A673 (cell line): ENCODE measurements around the gene TNS3. TPM values are rescaled to one million over a fixed set of nuclear protein-coding genes. Genes with fewer than 3 reads are reported as not detected.

Source experiments
- BruUV-seq: library from RNA; stranded (reverse); fragments of 400-500 nt; replicated peaks from 2 replicates; lab custom pipeline; 2021; lab: Mats Ljungman, UMichigan
- CTCF ChIA-PET: fragments of 300-600 bp; sonication (Branson Sonifier 250); formaldehyde crosslinking; loops from one replicate; lab custom pipeline; 2022; ENCODE audit warnings: antibody characterized with exemption; lab: Charles Lee
- POLR2A ChIA-PET: fragments of 300-600 bp; sonication (Branson Sonifier 250); formaldehyde crosslinking; loops from one replicate; lab custom pipeline; 2022; ENCODE audit warnings: antibody characterized with exemption; ENCODE audit not compliant: low non-redundant PET; lab: Charles Lee
- DNase-seq: peaks from one replicate; pipeline ENCODE4 v3.0.0-alpha.2; 2015; ENCODE audit warnings: low spot score
- H3K27ac ChIP-seq: fragments of 200-600 bp; sonication (generic); 2 replicates; pipeline ENCODE4 v1.5.1; 2016; ENCODE audit warnings: mixed run types, low read depth, mild to moderate bottlenecking, mixed read lengths, antibody characterized with exemption, low read length; ENCODE audit not compliant: poor library complexity, severe bottlenecking
- H3K27me3 ChIP-seq: fragments of 200-600 bp; sonication (generic); replicated peaks from 2 replicates; pipeline ENCODE4 v1.6.1; 2017; ENCODE audit warnings: mixed run types, low read depth, mild to moderate bottlenecking, mixed read lengths, antibody characterized with exemption, low read length; ENCODE audit not compliant: insufficient read depth, poor library complexity
- H3K36me3 ChIP-seq: fragments of 200-600 bp; sonication (generic); 2 replicates; pipeline ENCODE4 v1.6.1; 2016; ENCODE audit warnings: mixed run types, mild to moderate bottlenecking, mixed read lengths, antibody characterized with exemption, low read length; ENCODE audit not compliant: insufficient read depth, poor library complexity, severe bottlenecking
- H3K4me1 ChIP-seq: fragments of 200-600 bp; sonication (generic); 2 replicates; pipeline ENCODE4 v1.6.1; 2017; ENCODE audit warnings: mixed run types, mild to moderate bottlenecking, mixed read lengths, antibody characterized with exemption, low read length; ENCODE audit not compliant: insufficient read depth, poor library complexity, severe bottlenecking
- H3K4me3 ChIP-seq: fragments of 200-600 bp; sonication (generic); 2 replicates; pipeline ENCODE4 v1.5.1; 2016; ENCODE audit warnings: low read depth, mixed run types, mild to moderate bottlenecking, mixed read lengths, low read length; ENCODE audit not compliant: poor library complexity, severe bottlenecking
- H3K9me3 ChIP-seq: fragments of 200-600 bp; sonication (generic); 2 replicates; pipeline ENCODE4 v1.6.1; 2016; ENCODE audit warnings: mixed run types, low read depth, mild to moderate bottlenecking, mixed read lengths, antibody characterized with exemption, low read length; ENCODE audit not compliant: poor library complexity, severe bottlenecking
- EZH2 ChIP-seq: fragments of 200-600 bp; sonication (generic); IDR thresholded peaks from 2 replicates; pipeline ENCODE4 v1.6.1; 2017; ENCODE audit warnings: borderline replicate concordance, low read depth, mild to moderate bottlenecking, mixed read lengths, antibody characterized with exemption, low read length; ENCODE audit not compliant: poor library complexity, severe bottlenecking
- intact Hi-C: fragments of 100-400 bp; cut with micrococcal nuclease; formaldehyde crosslinking; loops from one replicate; pipeline ENCODE4 v1.10.0; 2022; ENCODE audit not compliant: unreplicated experiment
- total RNA-seq: library from RNA; stranded (reverse); gene quantifications from 2 replicates; pipeline ENCODE4 v1.2.3, GENCODE V29; 2021
- TF ChIP-seq, protein P1 (sequence below): fragments of 300-800, 200-600 bp; sonication (generic); conservative IDR thresholded peaks from 2 replicates; pipeline ENCODE4 v1.5.1; 2017; ENCODE audit warnings: low read depth, mild to moderate bottlenecking, antibody characterized with exemption, low read length, moderate library complexity, mixed read lengths

The TNS3 gene
- total RNA-seq, 1 experiment from 2014 or later = not detected

DNA sequence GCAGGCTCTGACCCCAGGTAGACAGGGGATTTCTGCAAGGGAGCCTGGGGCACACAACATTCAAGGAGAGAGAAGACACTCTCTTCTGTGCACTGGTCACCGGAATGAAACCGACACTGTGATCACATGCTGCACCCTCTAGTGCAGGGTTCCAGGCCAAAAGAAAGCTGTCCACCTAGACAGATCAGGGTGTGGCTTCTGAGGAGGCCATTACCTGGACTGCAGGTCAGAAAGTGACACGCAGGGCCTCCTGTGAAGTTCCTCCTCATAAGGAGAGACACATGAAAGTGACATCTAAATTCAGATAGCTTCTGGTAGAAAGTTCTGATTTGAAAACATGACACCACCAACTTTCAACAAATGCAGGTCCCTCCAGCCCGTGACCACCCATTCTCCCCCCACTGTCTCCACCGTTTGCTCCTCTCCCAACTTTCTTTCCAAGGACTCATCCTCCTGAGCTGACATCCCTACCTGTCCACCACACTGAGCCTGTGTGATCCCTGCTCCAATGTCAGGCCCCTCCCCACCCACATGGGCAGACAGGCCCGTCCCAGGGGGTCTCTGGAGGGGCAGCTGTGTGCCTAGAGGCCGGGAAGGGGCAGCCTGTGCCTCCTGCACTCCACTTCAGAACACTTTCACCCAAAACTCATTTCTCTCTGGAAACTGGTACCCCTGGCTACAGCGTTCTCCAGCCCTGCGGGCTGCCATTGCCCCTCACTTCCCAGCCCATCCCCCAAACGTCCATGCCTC is 198.0 kb downstream of the TNS3 start:
- no peak for DNase-seq
- CTCF ChIA-PET = no interaction called here
- Histone ChIP-seq H3K27me3 (peaks cover 76% of the 10 kb centered on the region), H3K9me3 (no peaks in the 10 kb centered on the region), H3K36me3 (no peaks in the 10 kb centered on the region), H3K4me1 (no peaks in the 10 kb centered on the region), H3K4me3 (no peak overlapping the region), H3K27ac (no peak overlapping the region)
- intact Hi-C loops = no loop called here
- BruUV-seq = no TSS peak
- TF ChIP-seq EZH2 = no peak
- TF ChIP-seq, protein P1, sequence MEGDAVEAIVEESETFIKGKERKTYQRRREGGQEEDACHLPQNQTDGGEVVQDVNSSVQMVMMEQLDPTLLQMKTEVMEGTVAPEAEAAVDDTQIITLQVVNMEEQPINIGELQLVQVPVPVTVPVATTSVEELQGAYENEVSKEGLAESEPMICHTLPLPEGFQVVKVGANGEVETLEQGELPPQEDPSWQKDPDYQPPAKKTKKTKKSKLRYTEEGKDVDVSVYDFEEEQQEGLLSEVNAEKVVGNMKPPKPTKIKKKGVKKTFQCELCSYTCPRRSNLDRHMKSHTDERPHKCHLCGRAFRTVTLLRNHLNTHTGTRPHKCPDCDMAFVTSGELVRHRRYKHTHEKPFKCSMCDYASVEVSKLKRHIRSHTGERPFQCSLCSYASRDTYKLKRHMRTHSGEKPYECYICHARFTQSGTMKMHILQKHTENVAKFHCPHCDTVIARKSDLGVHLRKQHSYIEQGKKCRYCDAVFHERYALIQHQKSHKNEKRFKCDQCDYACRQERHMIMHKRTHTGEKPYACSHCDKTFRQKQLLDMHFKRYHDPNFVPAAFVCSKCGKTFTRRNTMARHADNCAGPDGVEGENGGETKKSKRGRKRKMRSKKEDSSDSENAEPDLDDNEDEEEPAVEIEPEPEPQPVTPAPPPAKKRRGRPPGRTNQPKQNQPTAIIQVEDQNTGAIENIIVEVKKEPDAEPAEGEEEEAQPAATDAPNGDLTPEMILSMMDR = no peak
- POLR2A ChIA-PET = no interaction called here

DNA sequence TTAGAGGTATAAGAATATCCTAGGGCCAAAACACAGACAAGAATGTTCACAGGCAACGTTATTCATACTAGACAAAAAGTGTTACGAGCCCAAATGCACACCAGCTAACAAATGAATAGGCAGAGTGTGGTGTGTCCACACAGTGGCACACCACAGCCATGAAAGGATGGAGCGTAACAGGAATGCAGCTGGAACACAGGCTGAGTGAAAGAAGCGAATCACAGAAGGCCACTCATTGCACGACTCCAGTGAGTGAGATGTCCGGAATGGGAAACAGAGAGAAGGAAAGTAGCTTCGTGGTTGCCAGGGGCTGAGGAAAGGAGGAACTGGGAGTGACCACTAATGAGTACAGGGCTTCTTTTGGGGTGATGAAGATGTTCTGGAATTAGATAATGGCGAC is 198.8 kb downstream of the TNS3 start:
- no peak overlapping the region for H3K4me3 ChIP-seq
- H3K27me3 ChIP-seq = peaks cover 84% of the 10 kb centered on the region
- no peaks in the 10 kb centered on the region for H3K4me1 ChIP-seq
- DNase-seq = no peak
- POLR2A ChIA-PET = no interaction called here
- no peaks in the 10 kb centered on the region for H3K9me3 ChIP-seq
- no TSS peak for BruUV-seq
- intact Hi-C loops = no loop called here
- no peaks in the 10 kb centered on the region for H3K36me3 ChIP-seq
- no peak overlapping the region for H3K27ac ChIP-seq
- TF ChIP-seq EZH2 = no peak
- TF ChIP-seq, protein P1 = no peak
- CTCF ChIA-PET = no interaction called here

DNA sequence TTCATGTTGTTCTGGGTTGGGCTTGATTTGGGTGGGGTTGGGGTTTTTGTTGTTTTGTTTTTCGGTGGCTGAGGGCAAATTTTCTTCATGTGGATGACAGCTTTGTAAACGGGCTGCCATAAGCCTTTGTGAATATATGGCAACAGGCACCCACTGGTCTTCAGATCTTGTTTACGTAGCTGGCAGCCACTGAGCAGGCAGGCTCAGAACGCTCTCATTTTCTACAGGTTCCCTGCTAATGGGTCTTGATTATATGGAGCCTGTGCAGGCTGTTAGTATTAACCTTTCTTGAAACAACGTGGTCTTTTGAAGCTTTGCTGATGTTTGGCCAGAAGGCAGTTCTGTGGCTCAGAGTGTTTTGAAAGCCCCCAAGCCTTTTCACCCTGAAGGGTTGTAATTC is 199.7 kb downstream of the TNS3 start:
- Histone ChIP-seq H3K4me1 (no peaks in the 10 kb centered on the region), H3K36me3 (no peaks in the 10 kb centered on the region), H3K27me3 (peaks cover 81% of the 10 kb centered on the region), H3K27ac (no peak overlapping the region), H3K9me3 (no peaks in the 10 kb centered on the region), H3K4me3 (no peak overlapping the region)
- CTCF ChIA-PET = interaction anchor here (0.9 kb wide), 1 partner anchor 11 kb away, joined by 3 read pairs; no protein-coding TSS in a partner anchor
- BruUV-seq = no TSS peak
- DNase-seq = no peak
- intact Hi-C loops = no loop called here
- POLR2A ChIA-PET = no interaction called here
- no peak for TF ChIP-seq EZH2
- TF ChIP-seq, protein P1 = no peak
